ENCODE measurements around the gene TBC1D22A.

Gene TBC1D22A

DNA sequence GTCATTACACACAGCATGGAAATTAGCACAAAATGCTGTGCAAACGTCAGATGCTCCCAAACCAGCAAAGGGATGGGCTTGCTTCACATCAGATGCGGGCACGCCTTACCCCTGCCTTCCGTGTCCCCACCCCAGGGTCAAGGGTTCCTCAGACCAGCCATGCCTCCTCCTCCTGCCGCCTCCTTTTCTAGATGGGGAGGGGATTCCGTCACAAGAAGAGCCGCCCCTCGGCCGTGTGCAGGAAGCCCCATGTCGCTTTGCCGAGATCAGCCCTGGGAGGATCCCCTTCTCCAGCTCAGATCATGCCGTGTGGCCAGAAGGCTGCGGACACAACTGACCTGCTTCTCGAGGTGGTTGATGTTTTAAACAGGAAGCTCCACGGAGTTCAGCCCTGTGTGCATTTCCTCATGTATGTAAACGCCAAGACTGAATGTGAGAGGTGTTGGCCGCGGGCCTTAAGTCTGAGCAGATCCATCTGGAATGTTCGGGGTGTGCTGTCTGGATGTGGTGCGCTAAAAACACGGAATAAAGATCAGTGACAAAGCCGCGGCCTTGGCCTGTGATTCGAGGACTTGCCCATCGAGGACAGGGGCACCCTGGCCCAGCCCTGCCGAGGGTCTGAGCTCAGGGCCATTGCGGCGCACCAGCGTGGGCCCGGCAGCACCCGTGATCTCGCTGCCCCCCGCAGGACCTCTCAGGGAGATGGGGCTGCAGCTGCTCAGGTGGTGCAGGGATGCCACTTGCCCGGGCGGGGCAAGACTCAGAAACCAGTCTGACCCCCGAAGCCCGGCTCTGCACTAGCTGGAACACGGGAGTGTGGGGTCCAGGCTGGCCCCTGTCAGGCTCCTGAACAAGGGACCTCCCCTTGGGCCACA is 412.9 kb downstream of the TBC1D22A start:
- DNase-seq (ENCODE audit: low spot score), result no peak
- FAIRE-seq, result no peak

DNA sequence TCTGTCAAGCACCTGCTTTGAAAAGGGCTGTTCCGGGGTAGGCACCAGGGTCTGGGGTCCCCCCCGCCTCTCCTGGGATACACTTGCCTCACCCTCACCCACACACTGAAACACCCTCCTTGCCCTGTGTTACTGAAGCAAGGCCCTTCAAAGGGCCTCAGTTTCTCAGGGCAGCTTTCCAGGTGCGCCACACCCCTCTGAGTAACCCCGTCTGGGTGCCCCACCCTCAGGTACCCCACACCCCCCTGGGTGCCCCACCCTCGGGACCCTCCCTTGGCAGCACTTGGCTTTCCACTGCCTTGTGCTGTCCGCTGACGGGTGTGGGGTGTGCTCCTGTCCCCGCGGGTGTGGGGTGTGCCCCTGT is 413.6 kb downstream of the TBC1D22A start:
- DNase-seq (ENCODE audit: low spot score) (no peak), FAIRE-seq (no peak)

DNA sequence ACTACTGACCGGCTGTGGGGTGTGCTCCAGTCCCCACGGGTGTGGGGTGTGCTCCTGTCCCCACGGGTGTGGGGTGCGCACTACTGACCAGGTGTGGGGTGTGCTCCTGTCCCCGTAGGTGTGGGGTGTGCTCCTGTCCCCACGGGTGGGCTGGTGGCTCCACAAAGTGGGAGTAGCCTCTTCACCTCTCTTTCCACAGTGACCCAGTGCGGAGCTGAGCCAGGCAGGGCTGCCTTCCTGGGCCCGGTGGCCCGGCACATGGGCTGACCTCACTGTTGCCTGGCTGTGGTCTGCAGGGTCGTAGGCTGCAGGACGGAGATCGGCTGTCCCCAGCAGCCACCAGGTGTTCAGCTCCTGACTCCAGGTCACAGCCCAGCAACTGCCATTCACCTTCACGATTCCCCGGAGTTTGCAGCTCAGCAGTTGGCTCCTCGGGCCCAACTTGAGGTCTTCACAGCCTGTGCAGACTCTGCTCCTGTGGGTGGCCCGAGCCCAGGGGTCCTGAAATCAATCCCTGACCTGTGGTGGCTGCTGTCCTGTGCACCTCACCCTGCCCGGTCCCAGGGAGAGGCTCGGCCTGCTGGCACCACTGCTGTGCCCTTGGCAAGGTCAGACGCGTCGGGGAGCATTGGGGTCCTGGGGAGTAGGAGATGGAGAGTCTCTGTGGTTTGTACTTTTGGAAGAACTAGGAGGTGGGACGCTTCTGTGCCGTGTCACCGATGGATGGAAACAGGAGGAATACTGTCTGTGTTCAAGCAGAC is 414.3 kb downstream of the TBC1D22A start:
- FAIRE-seq, result no peak
- DNase-seq (ENCODE audit: low spot score), result no peak

DNA sequence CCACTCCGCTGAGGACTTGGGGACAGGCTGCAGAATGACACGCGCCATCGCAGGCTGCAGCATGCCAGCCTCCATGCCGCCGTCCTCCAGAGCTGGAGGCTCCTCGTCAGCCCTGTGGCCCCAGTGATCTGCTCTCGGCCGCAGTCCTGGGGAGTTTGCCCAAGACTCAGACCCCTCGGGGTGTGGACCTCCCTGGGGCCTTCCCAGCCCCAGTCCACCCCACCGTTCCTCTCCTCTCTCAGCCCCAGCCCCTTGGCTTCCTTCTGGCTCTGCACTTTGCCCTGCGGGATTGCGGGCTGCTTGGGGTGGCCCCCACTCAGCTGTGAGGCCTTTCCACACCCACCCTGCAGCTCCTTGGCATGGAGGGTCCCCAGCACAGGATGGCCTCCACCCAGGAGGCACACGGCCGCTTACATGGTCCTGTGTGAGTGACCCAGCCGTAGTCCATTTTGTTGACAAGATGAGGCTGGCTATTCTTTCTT is 414.9 kb downstream of the TBC1D22A start:
- no peak for DNase-seq (ENCODE audit: low spot score)
- FAIRE-seq, result no peak

DNA sequence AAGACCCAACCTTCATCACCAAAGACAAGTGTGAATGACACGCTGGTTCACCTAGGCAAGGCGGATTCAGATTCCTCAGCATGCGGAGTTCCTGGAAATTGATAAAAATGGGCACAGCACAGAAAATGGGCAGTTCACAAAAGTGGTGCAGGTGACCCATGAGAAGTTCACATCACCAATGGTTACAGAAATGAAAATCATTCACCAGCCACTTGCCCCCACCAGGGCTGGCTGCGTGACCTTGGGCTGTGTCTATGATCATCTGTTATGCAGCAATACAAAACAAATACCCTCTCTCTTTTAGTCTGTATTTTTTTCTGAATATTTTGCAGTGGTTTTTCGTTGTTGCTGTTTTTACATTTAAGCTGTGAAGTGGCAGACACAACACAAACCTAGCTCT is 415.9 kb downstream of the TBC1D22A start:
- FAIRE-seq (no peak), DNase-seq (ENCODE audit: low spot score) (no peak)

DNA sequence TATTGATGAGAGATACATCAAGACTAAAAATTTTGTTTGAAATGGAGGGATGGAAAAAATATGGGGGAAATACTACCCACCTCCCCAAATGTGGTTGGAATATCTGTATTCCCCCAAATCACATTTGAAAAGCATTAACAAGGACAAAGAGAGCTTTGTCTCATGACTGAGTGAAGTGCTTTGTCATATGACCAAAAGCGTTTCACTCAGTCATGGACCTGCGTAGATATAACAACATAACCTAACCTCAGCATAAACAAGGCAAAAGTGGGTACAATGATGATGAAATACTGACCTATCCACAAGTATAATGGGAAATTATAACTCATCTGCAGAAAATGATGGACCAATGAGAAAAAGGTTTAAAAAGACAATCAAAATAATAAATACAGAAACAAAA is 418.3 kb downstream of the TBC1D22A start:
- no peak for DNase-seq (ENCODE audit: low spot score)
- no peak for FAIRE-seq

DNA sequence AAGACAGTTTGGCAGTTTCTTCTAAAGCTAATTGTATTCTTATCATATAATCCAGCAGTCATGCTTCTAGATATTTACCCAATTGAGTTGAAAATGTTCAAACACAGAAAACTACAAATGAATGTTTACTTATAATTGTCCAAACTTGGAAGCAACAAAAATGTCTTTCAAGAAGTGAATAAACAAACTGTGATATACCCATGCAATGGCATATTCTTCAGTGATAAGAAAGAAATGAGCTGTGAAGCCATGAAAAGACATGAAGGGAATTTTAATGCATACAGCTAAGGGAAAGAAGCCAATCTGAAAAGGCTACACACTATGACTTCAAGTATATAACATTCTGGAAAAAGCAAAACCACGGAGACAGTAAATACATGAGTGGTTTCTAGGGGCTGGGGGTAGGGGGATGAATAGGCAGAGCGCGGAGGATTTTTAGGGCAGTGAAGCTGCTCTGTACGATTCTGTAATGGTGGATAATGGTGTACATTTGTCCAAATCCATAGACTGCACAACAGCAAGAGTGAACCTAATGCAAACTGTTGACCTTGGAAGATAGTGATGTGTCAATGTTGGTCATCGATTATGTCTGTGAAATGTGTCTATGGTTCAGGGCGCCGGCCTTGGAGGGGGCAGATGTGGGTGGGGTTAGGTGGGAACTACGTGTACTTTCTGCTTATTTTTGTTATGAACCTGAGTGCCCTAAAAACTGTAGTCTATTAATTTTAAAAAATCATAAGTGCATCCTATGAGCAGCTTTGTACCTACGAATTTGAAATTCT is 424.9 kb downstream of the TBC1D22A start:
- DNase-seq (ENCODE audit: low spot score) (no peak), FAIRE-seq (no peak)

DNA sequence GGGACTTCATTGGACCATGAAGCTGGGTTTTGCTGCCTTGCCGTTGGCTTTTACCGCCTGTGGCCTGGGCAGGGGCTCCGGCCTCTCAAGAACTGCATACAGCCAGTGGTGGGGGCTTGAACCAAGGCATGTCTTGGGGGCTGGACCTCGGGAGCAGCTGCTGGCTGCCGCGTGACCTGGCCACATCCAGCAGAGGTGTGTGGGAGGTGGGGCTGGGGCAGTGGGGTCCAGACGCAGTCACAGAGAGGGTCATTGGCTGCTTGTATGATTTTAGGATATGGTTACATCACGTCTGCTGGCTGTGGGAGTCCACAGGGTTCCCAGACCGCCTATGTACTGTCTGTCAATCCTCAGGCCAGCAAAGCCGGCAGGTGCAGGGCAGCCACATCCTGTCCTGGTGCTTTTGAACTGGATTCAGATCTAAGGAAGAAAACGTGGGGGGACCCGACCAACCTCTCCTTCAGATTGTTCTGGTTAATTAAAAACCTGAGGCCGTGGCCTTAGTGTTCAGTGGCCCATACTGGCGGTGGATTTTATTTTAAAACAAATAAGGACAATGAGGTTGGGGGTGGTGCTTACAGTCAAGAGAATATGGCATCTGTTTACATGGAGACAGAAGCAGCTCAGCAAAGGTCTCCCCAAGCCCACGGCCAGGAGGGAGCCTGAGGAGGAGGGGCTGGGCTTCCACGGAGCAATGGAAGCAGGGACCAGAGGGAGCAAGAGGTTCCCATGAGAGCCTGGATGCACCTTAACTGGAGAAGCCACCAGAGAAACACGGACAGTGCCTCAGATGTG is 426.0 kb downstream of the TBC1D22A start:
- no peak for FAIRE-seq
- no peak for DNase-seq (ENCODE audit: low spot score)

DNA sequence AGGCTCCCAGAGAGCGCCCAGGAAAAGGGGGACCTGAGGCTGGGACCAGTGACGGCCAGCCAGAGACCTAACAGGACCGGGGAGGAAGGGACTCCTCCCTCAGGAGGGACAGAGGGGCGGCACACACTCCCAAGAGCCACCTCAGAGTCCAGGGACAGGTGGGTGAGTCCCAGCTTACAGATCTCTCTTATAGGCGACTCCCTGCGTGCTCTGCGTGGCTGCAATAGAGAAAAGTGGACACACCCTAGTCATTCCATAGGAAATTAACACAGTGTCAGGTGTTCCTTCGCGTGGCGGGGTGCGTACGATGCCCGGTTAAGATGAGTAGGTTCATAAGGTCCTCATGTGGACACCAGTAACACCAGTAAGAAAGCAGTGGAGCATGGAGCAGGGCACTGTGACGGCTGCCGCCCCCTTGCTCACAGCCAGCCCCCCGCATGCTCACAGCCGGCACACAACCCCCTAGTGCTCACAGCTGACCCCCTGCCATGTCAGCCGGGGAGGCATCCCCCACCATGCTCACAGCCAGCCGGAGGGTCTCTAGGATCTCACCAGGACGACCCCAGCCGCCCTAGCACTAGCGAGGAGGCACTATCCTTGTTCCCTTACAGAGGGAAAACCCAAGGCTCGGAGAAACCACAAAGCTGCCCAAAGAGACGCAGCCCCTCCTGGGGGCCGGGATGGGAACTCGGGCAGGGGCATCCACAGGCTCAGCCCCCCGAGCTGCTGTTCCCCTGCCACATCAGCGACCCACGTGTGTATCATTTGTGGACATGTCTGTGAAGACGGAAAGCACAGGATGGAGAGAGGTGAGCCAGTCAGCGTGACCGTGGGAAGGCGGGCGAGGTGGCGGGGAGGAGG is 426.8 kb downstream of the TBC1D22A start:
- FAIRE-seq (no peak), DNase-seq (ENCODE audit: low spot score) (no peak)

DNA sequence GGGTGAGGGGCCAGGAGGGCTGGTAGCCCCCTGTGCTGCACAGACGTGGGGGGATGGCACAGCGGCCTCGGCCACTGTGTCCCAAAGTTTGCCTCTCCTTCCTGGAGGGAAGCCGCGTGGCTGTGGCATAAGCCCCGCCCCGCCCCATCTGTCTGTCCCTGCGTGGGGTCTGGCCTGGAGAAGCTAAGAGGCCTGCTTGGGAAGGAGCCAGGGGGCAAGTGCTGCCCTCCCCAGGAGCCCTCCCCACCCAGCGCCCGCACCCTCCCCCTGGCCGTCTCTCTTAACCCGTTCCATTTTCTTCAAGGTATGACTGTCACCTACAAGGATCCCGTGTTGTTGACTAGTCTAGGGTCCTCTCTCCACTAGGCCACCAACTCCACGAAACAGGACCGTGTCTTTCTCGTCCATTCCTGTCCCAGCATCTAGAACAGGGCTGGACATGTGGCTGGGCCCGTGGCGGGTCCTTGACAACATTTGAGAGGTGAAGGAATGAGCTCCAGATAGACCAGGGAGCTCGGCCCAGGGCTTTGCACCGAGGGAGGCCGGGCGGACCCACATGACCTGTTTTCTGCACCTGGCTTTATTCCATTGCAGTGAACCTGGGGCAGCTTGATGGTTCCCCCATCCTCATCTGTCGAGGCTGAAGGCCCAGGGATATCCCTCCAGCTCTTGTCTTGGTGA is 428.0 kb downstream of the TBC1D22A start:
- FAIRE-seq (no peak), DNase-seq (ENCODE audit: low spot score) (no peak)

DNA sequence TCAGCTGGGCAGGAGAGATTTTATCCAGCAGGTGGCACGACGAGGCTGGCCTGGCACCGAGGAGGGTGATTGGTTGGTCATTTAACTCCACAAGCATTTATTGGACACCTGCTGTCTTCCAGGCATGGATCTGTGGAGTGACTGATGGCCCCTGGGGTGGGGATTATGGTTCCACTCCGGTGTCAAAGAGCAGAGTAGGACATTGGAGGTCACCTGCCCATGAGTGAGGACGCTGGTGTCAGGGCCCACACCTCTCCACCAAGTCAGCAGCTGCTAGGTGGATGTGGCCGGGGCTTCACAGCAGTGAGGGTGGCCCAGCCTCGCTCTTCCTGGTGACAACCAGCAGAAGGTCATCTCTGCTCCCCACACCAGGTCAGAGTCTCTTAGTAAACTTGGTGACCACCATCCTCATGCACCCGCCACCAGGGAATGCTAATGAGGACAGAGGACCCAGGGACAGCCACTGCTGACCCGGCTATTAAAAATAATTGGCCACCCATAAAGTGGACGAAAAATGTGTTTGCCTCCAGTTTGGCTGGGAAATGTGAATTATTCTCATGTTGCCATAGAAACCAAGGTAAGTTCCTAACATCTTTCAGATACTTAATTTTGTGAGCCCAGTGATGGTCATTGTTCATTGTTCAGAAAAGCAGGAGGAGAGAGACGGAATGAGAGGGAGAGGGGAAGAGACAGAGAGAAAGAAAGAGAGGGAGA is 428.7 kb downstream of the TBC1D22A start:
- FAIRE-seq (no peak), DNase-seq (ENCODE audit: low spot score) (no peak)

DNA sequence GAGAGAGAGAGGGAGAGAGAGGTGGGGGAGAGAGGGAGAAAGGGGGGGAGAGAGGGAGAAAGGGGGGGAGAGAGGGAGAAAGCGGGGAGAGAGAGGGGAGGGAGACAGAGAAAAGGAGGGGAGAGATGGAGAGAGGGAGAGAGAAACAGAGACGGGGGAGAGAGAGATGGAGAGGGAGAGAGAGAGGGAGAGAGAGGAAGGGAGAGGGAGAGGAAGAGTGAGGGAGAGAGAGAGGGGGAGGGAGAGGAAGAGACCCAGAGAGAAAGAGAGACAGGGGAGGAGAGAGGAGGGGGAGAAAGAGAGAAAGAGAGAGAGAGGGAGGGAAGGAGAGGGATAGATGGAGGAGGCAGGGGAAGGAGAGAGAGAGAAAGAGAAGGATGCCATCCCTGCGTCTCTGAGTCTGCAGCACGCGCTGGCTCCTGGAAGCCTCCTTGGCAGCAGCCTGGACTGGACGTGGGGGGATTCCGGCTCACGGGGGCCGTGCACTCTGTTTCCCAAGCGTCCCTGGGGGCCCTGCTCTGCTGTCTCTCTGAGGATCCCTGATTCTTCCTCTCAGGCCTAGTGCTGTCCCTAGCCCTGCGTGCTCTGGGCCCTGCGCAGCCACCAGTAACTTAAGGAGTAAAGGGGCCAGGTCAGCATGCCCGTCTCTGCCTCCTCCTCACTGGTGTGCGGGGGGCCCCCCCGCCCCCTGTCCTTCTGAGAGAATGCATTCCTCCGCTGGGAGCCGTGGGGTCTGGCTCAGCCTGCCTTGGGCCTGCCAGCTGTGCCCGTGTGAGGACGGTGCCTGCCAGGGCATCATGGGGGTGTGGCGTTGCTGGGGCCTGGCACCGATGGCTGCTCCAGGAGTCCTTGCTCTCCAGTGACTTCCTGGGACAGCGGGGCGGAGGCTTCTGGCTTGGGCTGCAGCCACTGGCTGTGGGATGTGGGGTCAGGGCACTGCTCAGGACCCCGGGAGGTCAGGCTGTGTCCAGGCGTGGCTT is 429.5 kb downstream of the TBC1D22A start:
- no peak for DNase-seq (ENCODE audit: low spot score)
- no peak for FAIRE-seq

DNA sequence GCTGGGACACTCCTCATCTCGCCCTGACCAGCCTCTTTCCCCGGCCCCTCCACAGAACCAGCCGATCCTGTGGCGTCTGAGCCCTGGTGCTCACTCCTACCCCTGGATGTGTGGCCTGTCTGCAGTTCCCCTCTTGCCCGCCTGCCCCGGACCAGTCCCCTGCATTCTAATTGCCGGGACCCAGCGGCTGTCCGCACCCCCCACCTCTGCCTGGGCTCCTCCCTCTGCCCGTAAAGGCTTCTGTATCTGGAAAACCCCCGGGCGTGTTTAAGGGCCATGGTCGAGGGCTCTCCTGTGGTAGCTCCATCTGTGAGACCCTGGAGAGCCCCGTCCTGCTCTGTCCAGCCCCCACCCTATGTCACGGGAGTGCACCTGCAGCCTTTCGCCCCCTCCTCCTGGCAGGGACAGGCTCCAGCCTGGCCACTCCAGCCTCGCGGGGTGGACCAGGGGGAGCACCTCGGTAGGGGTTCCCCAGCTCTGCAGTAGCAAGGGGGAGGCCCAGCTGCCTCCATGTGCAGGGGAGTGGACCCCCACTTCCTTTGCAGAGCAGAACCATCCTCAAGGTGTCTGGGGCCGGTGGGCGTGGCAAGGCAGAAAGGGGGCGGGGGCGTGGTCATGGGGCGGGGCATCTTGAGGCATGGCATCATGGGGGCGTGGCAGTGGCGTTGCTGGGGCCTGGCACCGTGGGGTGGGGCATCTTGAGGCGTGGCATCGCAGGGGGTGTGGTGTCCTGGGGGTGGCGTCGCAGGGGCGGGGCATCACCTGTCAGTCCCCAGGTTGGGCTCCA is 430.4 kb downstream of the TBC1D22A start:
- FAIRE-seq, result no peak
- no peak for DNase-seq (ENCODE audit: low spot score)

DNA sequence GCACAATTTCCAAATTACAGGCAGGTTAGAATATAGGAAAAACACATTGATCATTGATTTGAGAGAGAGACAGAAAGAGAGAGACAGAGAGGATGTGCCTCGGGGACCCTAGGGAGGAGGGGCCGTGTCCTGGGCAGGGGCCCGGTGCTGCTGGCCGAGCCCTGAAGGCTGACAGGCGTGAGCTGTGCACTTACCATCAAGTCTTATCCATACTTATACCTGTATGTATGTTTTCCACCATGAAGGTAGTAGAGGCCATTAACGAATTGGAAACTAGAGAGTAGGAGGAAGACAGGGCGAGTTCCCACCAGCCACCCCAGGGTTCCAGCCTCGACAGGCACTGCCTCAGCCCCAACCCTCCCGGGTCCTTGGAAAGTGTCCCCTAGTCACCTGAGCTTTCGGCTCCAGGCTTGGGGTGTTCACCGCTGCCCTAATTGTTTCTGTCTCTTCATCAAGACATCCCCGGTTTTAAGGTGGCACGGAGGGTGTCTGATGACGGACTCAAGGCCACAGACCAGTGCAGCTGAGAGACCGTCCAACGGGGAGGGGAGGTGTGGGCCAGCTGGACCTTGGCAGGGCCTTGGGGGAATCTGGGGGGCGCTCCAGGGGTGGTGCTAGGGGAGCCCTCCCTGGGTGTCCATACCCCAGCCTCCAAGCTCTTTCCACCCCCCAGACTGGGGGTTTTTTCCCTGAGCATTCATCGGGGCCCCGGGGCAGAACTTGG is 431.3 kb downstream of the TBC1D22A start:
- DNase-seq (ENCODE audit: low spot score) (no peak), FAIRE-seq (no peak)

DNA sequence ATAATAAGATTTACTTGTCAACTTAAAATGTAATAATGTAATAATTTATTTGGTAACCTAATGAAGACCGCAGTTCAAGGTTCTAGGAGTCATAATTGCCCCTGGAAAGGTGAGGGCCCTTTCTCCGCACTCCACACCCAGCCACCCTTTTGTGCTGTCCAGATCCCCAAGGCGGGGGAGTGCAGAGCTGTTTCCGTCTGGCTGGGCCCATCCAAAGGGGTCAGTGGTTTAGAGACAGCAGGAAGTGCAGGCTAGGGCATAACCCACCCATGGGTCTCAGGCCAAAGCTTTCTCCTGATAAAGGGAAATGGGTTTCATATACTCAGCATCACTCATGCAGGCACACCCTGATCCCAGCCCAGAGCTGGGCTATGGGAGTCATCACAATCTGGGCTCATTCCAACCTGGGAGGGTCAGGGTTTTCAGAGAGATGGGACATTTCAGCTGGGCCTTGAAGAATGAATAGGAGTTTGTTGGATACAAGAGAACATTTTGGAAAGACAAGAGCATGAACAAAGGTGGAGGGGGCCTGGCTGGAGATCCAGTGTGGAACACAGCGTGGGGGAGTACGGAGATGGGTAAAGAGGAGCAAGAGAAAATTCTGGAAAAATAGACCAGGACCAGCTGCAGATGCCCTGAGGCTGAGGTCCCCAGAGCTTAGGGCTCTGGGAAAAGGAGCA is 432.2 kb downstream of the TBC1D22A start:
- no peak for DNase-seq (ENCODE audit: low spot score)
- FAIRE-seq, result no peak

DNA sequence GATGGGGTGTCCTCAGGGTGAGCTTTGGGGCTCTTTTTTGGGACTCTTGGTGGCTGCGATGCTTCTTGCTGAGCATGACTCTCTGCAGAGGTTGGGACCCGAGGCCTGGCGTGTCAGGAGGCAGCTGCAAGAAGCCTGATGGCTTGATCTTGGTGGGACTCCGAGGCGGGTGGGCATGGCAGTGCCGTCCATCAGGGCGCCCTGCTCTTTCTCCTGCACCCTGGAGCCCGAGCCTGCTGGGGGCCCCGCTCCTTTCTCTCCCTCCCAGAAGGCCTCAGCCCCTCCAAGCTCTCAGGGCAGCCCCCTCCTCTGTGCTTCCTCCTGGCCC is 432.7 kb downstream of the TBC1D22A start:
- FAIRE-seq (no peak), DNase-seq (ENCODE audit: low spot score) (no peak)
